MM.1S (cell line): ENCODE data around the gene ACKR1.

Experiments used
- EZH2phosphoT487 ChIP-seq: fragments of 300-600 bp; sonication (generic); IDR thresholded peaks from 2 replicates; pipeline ENCODE4 v1.6.1; 2018; ENCODE audit warnings: antibody characterized with exemption, low read length
- TF ChIP-seq, protein P1 (sequence below): fragments of 300-600 bp; sonication (generic); IDR thresholded peaks from 2 replicates; pipeline ENCODE4 v1.5.1; 2016; ENCODE audit warnings: antibody characterized with exemption, low read length, mixed read lengths

DNA sequence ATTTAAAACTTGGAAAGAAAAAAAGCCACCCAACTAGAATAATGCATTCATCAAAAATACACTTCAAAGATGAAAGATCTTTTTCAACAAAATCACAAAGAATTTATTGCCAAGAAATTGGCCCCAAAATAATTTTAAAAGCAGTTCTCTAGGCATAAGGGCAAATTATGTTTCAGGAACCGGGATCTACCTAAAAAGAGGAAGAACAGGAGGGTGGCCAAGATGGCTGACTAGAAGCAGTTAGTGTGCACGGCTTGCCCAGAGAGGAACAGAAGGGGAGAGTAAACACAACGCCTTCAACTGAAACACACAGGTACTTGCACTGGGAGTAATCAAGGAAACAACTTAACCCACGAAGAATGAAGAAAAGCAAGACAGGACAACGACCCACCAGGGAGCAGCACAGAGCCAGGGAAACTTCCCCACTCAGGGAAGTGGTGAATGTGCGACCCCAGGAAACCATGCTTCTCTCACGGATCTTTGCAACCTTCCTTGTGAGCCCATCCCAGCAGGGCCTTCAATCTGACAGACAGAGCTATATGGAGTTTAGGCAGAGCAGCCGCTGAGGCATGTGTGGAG is 46.1 kb downstream of the ACKR1 start:
- TF ChIP-seq, protein P1, sequence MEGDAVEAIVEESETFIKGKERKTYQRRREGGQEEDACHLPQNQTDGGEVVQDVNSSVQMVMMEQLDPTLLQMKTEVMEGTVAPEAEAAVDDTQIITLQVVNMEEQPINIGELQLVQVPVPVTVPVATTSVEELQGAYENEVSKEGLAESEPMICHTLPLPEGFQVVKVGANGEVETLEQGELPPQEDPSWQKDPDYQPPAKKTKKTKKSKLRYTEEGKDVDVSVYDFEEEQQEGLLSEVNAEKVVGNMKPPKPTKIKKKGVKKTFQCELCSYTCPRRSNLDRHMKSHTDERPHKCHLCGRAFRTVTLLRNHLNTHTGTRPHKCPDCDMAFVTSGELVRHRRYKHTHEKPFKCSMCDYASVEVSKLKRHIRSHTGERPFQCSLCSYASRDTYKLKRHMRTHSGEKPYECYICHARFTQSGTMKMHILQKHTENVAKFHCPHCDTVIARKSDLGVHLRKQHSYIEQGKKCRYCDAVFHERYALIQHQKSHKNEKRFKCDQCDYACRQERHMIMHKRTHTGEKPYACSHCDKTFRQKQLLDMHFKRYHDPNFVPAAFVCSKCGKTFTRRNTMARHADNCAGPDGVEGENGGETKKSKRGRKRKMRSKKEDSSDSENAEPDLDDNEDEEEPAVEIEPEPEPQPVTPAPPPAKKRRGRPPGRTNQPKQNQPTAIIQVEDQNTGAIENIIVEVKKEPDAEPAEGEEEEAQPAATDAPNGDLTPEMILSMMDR, result no peak
- no peak for TF ChIP-seq EZH2phosphoT487
